Activated T-cell treated with anti-CD3 and anti-CD28 coated beads, Interleukin-2, amount 50 U/mL, for 4 hours (primary cell): ENCODE results near the gene STAP2. TPM values are rescaled to one million over a fixed set of nuclear protein-coding genes. Genes with fewer than 3 reads are reported as not detected.
"Not testable (repeated sequence)": the region's sequence is repeated elsewhere in the genome, so short reads cannot be mapped to it uniquely, and the experiment has no call there.

Source experiments
- ATAC-seq, 2 donors: fragments of 200-7000 bp; cut with Tn5 transposase; one replicate each; pipeline ENCODE4 v1.10.0; 2021
- DNase-seq: peaks from one replicate; pipeline ENCODE4 v3.0.0-alpha.2; 2020
- H3K27me3 Mint-ChIP-seq: one replicate; pipeline ENCODE4 v1.8.0; 2021; ENCODE audit warnings: low read depth, mixed read lengths
- H3K36me3 Mint-ChIP-seq: one replicate; pipeline ENCODE4 v1.8.0; 2022; ENCODE audit warnings: mixed read lengths; ENCODE audit not compliant: insufficient read depth
- H3K4me1 Mint-ChIP-seq: one replicate; pipeline ENCODE4 v1.8.0; 2021; ENCODE audit warnings: low read depth, mixed read lengths
- H3K4me3 Mint-ChIP-seq: one replicate; pipeline ENCODE4 v1.8.0; 2021; ENCODE audit warnings: mild to moderate bottlenecking, moderate library complexity, mixed read lengths
- H3K9me3 Mint-ChIP-seq: one replicate; pipeline ENCODE4 v1.8.0; 2021; ENCODE audit warnings: mixed read lengths
- total RNA-seq, 3 donors: library from RNA; stranded (reverse); gene quantifications; one replicate each; pipeline ENCODE4 v1.2.1, GENCODE V29; 2021

Gene STAP2
- total RNA-seq, 3 donors from 2014 or later: 11.1 to 13.2 (median 12.8) TPM

DNA sequence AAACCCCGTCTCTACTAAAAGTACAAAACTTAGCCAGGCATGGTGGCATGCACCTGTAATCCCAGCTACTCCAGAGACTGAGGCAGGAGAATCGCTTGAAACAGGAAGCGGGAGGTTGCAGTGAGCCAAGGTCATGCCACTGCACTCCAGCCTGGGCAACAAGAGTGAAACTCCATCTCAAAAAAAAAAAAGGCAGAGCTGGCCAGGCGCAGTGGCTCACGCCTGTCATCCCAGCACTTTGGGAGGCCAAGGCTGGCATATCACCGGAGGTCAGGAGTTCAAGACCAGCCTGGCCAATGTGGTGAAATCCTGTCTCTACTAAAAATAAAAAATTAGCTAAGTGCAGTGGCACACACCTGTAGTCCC, 64.3 kb downstream of the STAP2 start:
- DNase-seq, H3K4me1 Mint-ChIP-seq, H3K9me3 Mint-ChIP-seq, H3K4me3 Mint-ChIP-seq, H3K27me3 Mint-ChIP-seq, ATAC-seq: not testable (repeated sequence)
- H3K36me3 Mint-ChIP-seq: peaks cover 10% of the 10 kb centered on the region

Other genes starting within 250 kb of the STAP2 start
- 100 to 1,000 TPM; 136 to 143 (median 139) TPM for gene MAP2K2, start 214.7 kb downstream of the STAP2 start, total RNA-seq
- gene CREB3L3, start 185.2 kb downstream of the STAP2 start, total RNA-seq: under 1 TPM in 1 of 3 donors, not detected in 2; 0.08 TPM
- gene SIRT6, start 156.3 kb downstream of the STAP2 start, total RNA-seq: 10 to 100 TPM; 42.9 to 48.2 (median 43.9) TPM
- gene ANKRD24, start 156.1 kb downstream of the STAP2 start, total RNA-seq: under 1 TPM; 0.25 to 0.71 (median 0.26) TPM
- 10 to 100 TPM in 1 of 3 donors, 1 to 10 TPM in 2; 6.3 to 26.2 (median 9.9) TPM for gene EBI3, start 109.3 kb downstream of the STAP2 start, total RNA-seq
- gene YJU2, start 91.7 kb downstream of the STAP2 start, total RNA-seq: 10 to 100 TPM; 59.7 to 60.7 (median 59.9) TPM
- gene SHD, start 59.6 kb downstream of the STAP2 start, total RNA-seq: not detected
- 1 to 10 TPM; 1.9 to 2.7 (median 2.1) TPM for gene TMIGD2, start 36.4 kb downstream of the STAP2 start, total RNA-seq
- 10 to 100 TPM in 1 of 3 donors, 1 to 10 TPM in 2; 5.9 to 10.4 (median 9.1) TPM for gene FSD1, start 34.2 kb downstream of the STAP2 start, total RNA-seq
- 10 to 100 TPM; 16.0 to 18.6 (median 18.1) TPM for gene MPND, start 4.7 kb upstream of the STAP2 start, total RNA-seq
- 10 to 100 TPM; 50.8 to 52.6 (median 52.2) TPM for gene SH3GL1, start 61.7 kb upstream of the STAP2 start, total RNA-seq
- 10 to 100 TPM; 59.1 to 81.0 (median 64.3) TPM for gene CHAF1A, start 63.8 kb upstream of the STAP2 start, total RNA-seq
- 10 to 100 TPM; 57.2 to 73.1 (median 70.7) TPM for gene UBXN6, start 119.0 kb upstream of the STAP2 start, total RNA-seq
- gene HDGFL2, start 133.5 kb upstream of the STAP2 start, total RNA-seq: 10 to 100 TPM; 38.9 to 41.8 (median 40.7) TPM
- under 1 TPM in 1 of 3 donors, not detected in 2; 0.03 TPM for gene PLIN4, start 179.7 kb upstream of the STAP2 start, total RNA-seq
- gene PLIN5, start 196.4 kb upstream of the STAP2 start, total RNA-seq: under 1 TPM in 1 of 3 donors, not detected in 2; 0.10 TPM
- under 1 TPM; 0.08 to 0.24 (median 0.15) TPM for gene LRG1, start 201.2 kb upstream of the STAP2 start, total RNA-seq
- under 1 TPM; 0.08 to 0.18 (median 0.14) TPM for gene SEMA6B, start 220.9 kb upstream of the STAP2 start, total RNA-seq